GM12864 (cell line): Measurements from ENCODE around the gene EPHB1.

Experiments used
- DNase-seq: peaks from one replicate; pipeline ENCODE4 v3.0.0-alpha.2; 2011; ENCODE audit warnings: low read depth
- H3K4me3 ChIP-seq: 2 replicates; pipeline ENCODE4 v1.5.1; 2011; ENCODE audit warnings: mild to moderate bottlenecking, low read depth, low read length, control low read depth
- TF ChIP-seq, protein P1 (sequence below): IDR thresholded peaks from 2 replicates; pipeline ENCODE4 v1.5.1; 2011; ENCODE audit warnings: low read depth, mild to moderate bottlenecking, moderate library complexity, low read length, control low read depth, inconsistent platforms; ENCODE audit errors: missing control alignments

The EPHB1 gene

GRCh38 chr3:135081451-135081850 is 286.4 kb downstream of the EPHB1 start:
- no peak overlapping the region for H3K4me3 ChIP-seq
- TF ChIP-seq, protein P1, sequence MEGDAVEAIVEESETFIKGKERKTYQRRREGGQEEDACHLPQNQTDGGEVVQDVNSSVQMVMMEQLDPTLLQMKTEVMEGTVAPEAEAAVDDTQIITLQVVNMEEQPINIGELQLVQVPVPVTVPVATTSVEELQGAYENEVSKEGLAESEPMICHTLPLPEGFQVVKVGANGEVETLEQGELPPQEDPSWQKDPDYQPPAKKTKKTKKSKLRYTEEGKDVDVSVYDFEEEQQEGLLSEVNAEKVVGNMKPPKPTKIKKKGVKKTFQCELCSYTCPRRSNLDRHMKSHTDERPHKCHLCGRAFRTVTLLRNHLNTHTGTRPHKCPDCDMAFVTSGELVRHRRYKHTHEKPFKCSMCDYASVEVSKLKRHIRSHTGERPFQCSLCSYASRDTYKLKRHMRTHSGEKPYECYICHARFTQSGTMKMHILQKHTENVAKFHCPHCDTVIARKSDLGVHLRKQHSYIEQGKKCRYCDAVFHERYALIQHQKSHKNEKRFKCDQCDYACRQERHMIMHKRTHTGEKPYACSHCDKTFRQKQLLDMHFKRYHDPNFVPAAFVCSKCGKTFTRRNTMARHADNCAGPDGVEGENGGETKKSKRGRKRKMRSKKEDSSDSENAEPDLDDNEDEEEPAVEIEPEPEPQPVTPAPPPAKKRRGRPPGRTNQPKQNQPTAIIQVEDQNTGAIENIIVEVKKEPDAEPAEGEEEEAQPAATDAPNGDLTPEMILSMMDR: no peak
- no peak for DNase-seq

DNA sequence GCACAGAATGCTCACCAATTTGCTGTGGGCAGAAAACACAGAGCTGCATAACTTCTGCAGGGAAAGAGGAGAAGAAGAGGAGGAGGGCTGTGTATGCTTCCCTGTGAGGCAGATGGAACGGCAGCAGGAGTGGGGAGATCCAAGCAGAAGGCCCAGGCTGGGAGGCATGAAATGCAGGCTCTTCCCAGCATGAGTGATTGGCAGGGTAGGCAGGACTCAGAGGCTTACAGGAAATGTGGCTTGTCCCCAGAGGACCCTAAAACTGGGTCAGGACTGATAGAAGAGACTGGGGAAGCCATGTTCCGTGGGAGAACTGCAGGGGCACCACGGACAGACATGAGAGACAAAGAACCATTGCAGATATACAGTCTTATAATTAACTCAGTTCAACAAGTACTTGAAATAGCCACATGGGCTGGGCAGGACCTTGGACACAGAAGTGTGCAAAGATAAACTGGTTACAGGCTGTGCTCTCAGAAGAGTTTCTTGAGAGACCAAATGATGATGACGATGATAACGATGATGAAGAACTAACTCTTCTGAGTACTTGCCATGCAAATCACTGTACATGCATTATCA is 286.9 kb downstream of the EPHB1 start:
- no peak for DNase-seq
- TF ChIP-seq, protein P1: no peak
- H3K4me3 ChIP-seq: no peak overlapping the region

DNA sequence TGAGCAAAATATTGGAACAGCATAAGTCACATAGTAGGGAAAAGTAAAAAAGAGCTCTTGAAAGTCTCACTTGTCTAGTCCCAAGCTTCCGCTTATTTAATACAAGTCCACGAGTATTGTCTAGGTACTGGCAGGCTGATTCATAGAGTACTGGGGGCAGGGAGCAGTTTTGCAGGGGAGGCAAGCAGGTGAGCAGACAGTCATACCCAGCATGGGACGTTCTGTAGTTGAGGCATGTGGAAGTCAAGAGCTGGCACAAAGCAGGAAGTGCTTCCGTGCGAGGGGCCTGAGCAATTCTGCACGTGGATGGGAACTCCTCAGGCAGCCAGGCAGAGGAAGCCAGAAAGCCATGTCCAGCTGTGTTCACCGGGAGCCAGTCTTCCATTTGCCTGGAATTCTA is 287.6 kb downstream of the EPHB1 start:
- H3K4me3 ChIP-seq: no peak overlapping the region
- DNase-seq: no peak
- TF ChIP-seq, protein P1: no peak

DNA sequence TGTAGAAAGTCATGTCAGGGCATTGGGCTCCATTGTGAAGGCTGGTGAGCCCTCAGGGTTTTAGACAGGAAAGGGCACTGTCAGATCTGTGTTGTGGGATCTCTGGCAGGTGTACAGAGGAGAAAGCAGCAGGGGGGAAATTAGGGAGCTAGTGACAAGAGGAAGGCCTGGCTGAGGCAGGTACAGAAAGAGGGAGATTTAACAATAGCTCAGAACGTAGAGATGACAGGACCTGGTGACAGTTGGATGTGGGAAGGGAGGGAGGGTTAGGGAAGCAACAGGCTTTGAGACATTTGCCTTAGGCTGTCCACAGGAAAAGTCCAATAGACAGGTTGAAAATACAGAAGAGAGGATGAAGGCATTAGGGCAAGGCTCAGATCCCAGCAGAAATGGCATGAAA is 288.1 kb downstream of the EPHB1 start:
- TF ChIP-seq, protein P1: no peak
- DNase-seq: no peak
- no peak overlapping the region for H3K4me3 ChIP-seq

GRCh38 chr3:135083756-135084155 is 288.7 kb downstream of the EPHB1 start:
- TF ChIP-seq, protein P1: no peak
- DNase-seq: no peak
- no peak overlapping the region for H3K4me3 ChIP-seq

- TF ChIP-seq, protein P1: no peak
- no peak overlapping the region for H3K4me3 ChIP-seq
- no peak for DNase-seq
These were observed 289.3 kb downstream of the EPHB1 start for GRCh38 chr3:135084405-135084804.

DNA sequence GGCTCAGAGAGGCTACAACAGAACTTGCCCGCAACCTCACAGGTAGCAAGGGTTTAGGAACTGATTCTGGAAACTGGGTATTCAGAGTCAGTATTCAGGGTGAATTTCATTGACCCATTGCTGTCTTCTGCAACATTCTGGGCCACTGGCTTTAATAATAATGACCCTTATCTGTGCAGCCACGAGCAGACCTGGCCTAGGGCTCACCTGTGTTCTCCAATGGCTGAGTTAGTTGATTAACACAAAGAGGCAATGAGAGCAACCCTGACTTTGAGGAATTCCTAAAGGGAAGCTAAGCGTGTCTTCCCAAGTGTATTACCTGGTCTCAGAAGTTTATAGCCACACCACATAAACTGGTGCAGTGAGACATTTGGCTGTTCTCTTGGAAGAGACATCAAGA is 289.9 kb downstream of the EPHB1 start:
- TF ChIP-seq, protein P1: no peak
- H3K4me3 ChIP-seq: no peak overlapping the region
- DNase-seq: no peak
